Right cardiac atrium (tissue), 5 donors: ENCODE results near the gene APBB2. TPM values are rescaled to one million over a fixed set of nuclear protein-coding genes. Genes with fewer than 3 reads are reported as not detected.

Experiments
- ATAC-seq, 2 donors: fragments of 200-7000 bp; cut with Tn5 transposase; one replicate each; pipeline versions ENCODE4 v1.8.0 to v1.9.1; 2020; ENCODE audit warnings: moderate library complexity in 2 of 2, mild to moderate bottlenecking in 1 of 2
- DNase-seq, 3 donors: peaks; one replicate each; pipeline ENCODE4 v3.0.0-alpha.2; 2020
- H3K27ac ChIP-seq: one replicate; pipeline ENCODE4 v1.5.1; 2013; ENCODE audit warnings: mild to moderate bottlenecking, low read length, control low read depth, moderate library complexity
- H3K27me3 ChIP-seq: one replicate; pipeline ENCODE4 v1.6.1; 2013; ENCODE audit not compliant: control insufficient read depth, insufficient read depth
- H3K4me1 ChIP-seq: one replicate; pipeline ENCODE4 v1.6.1; 2013; ENCODE audit warnings: low read length; ENCODE audit not compliant: control insufficient read depth, insufficient read depth
- H3K4me3 ChIP-seq: one replicate; pipeline ENCODE4 v1.5.1; 2013; ENCODE audit warnings: low read length, control low read depth
- H3K9me3 ChIP-seq: one replicate; pipeline ENCODE4 v1.6.1; 2013; ENCODE audit warnings: low read length; ENCODE audit not compliant: control insufficient read depth
- WGBS: extraction: QIAGEN DNeasy Blood & Tissue Kit; methylation state at CpG from one replicate; pipeline ENCODE4 v1.1.7; 2013; 5-methylcytosine and 5-hydroxymethylcytosine counted together
- intact Hi-C, 4 donors: fragments of 100-400 bp; cut with DNase I; formaldehyde crosslinking; loops; one replicate each; pipeline versions ENCODE4 v1.11.0 to v1.14.0; 2022 to 2023
- polyA plus RNA-seq: library from polyadenylated mRNA; stranded (reverse); fragments of 200-250 nt; gene quantifications from one replicate; pipeline ENCODE4 v1.2.3, GENCODE V29; 2013
- total RNA-seq, 4 donors: library from RNA; stranded (reverse); fragmentation: NEBNext Ultra II Directional; extraction: Animal tissue kit (Norgen Biotek cat#: 25700); gene quantifications; one replicate each; pipeline ENCODE4 v1.2.1, GENCODE V29; 2021
- donor health status: healthy with polysubstance abuse.
- donor health status: DM: no; HTN: yes; CAD: no.
- donor health status: DM: no; HTN: no; CAD: no.
- donor health status: DM: no; HTN: yes; CAD: no; lungs with severe emphysema.
- donor health status: DM: yes; HTN: yes; CAD: no.

APBB2 gene
- total and polyA plus RNA-seq, 5 donors, result 12.7 to 46.2 (median 37.0) TPM

DNA sequence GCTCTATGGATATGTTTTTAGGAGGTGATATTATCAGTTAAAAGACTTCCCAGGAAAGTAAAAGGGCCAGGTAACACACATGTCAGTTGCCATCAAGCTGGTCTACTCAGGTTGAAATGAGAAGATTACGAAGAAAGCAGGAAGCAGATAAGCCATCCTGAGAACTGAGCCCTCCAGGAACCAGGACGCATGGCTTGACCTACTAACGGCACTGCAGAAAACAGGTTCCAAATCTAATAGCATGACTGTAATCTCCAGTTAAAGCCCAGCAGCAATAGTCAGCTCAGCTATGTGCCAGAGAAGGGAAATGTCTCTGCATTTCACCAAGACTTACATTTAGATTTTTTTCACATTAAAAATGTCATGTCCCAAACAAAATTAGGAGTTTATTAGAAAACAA lies 77.9 kb downstream of the APBB2 start:
- intact Hi-C loops, result no loop called here

DNA sequence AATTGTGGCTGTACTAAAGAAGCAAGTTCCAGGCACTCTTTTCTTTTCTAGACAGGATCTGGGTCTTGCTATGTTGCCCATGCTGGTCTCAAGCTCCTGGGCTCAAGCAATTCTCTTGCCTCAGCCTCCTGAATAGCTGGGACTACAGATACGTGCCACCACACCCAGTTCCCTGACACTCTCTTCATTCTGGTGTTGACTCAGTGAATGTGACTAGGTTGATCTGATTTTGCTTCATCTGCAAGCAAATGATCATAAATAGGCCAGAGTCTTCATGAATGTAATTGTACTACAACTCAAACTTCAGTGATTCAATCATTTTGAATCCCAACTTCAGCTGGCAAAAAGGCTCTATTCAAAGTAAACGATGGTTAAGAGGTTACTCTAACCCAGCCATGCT lies 78.5 kb downstream of the APBB2 start:
- 56% methylated on average over 2 of the region's 2 CpGs for WGBS
- intact Hi-C loops, result no loop called here
- H3K9me3 ChIP-seq, result no peaks in the 10 kb centered on the region
- H3K4me3 ChIP-seq, result no peak overlapping the region
- DNase-seq (no peak), ATAC-seq (peak in 1 of 2 donors; percentile 37)
- no peak overlapping the region for H3K27ac ChIP-seq
- H3K27me3 ChIP-seq, result no peaks in the 10 kb centered on the region
- peaks cover 9% of the 10 kb centered on the region for H3K4me1 ChIP-seq

More for the DNA sequence above, 77.9 kb downstream of the APBB2 start:
- no peak for DNase-seq
- ATAC-seq, result no peak
- Histone ChIP-seq H3K9me3 (no peaks in the 10 kb centered on the region), H3K27ac (no peak overlapping the region), H3K27me3 (no peaks in the 10 kb centered on the region), H3K4me1 (peaks cover 9% of the 10 kb centered on the region), H3K4me3 (no peak overlapping the region)
- WGBS, result 47% methylated on average over 3 of the region's 3 CpGs

DNA sequence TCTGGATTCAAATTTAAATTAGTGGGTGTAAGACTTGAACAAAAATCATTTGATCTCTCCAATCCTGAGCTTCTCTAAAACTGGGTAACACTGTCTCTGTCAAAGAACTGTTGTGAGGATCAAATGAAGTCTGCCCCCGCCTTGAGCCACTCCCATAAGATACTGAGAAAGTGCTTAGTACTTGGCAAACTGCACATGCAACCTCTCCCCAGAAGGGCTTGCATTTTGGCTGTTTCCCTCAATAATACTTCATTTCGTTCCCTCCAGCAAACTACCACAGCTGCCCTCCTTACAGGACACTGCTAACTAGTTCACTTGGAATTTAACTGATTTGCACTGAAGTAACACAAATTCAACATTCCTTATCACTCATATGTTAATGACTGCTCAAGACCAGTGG lies 79.8 kb downstream of the APBB2 start:
- intact Hi-C loops, result no loop called here
- H3K27ac ChIP-seq, result no peak overlapping the region
- WGBS, result 47% methylated on average over 2 of the region's 2 CpGs
- H3K27me3 ChIP-seq, result no peaks in the 10 kb centered on the region
- DNase-seq (peak in 1 of 3 donors; percentile 59), ATAC-seq (peak; percentile 69 to 84)
- peaks cover 14% of the 10 kb centered on the region for H3K4me1 ChIP-seq
- H3K4me3 ChIP-seq, result no peak overlapping the region
- no peaks in the 10 kb centered on the region for H3K9me3 ChIP-seq

DNA sequence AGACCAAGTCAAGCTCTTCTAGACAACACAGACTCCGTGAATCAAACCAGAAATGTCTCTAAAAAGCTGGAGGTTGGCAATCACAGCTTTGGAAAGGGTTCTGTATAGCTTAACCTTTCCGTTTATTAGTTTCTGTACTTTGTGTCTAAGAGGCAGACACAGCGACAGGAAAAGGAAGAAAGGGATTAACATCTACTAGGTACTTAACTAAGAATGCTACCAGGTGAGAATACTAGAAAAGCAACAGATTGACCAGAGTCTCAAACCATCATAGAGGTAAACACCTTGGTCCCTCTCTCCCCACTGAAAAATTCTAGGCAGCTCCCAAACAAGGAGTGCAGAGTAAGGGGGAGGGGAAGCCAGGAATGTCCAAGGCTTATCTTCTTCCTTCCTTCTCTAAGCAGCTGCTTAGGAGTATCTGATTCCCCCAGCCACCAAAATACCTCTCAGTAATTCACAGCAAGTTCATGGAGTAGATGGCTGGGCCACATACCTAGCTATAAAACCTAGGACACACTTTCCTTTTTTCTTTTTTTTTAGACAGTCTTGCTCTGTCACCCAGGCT lies 80.8 kb downstream of the APBB2 start:
- no peak overlapping the region for H3K27ac ChIP-seq
- H3K4me3 ChIP-seq, result no peak overlapping the region
- intact Hi-C loops, result no loop called here
- WGBS, result 61% methylated on average over 3 of the region's 3 CpGs
- no peaks in the 10 kb centered on the region for H3K9me3 ChIP-seq
- no peak for DNase-seq
- peak; percentile 57 to 69 for ATAC-seq
- H3K4me1 ChIP-seq, result peaks cover 19% of the 10 kb centered on the region
- H3K27me3 ChIP-seq, result no peaks in the 10 kb centered on the region

DNA sequence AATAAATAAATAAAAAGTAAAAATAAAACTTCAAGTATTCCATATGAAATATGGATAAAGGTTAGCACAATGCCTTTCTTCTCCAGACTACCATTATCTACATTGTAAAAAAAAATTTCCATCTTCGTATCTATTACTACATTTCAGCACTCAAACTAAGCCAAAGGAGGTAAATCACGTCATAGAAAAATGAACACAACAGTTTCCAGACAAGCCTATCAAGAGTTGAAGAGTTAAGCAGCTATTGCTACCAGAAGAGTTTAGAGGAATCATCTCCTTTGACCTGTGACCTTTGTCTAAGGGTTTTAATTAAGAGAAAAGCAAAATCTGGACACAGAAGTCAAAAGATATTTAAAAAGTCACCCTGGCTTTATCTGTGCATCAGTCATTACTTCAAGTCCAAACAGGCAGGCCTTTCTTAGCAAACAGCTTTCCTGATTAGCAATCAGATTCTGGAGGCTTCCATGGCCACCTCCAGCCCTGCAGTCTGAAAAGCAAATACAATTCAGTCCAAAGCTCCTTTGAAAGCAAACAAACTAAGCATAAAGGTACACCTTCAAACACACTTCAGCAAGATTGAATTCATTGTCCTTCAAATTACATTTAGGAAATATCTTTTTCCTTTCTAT lies 82.2 kb downstream of the APBB2 start:
- 76% methylated on average over 2 of the region's 2 CpGs for WGBS
- no peak overlapping the region for H3K4me3 ChIP-seq

DNA sequence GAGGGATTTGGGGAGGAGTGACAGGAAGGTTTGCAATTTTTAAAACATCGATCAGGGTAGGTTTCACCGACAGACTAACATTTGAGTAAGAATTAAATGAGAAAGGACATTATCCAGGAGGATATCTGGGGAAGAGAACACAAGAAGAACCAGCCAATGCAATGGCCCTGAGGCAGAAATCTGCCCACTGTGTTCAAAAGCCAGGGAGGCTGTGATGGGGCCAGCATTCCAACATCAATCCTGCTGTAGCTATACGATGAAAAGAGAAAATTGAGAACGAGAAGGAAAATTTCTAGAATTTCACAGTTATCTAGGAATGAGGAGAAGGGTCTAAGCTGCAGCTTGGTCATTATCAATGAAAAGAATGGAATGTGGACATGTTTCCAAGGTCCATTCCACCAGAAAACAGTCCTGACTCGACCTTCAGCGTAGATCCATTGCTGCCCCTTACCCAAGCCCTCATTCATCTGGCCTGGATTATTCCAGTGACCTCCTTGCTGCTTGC lies 84.4 kb downstream of the APBB2 start:
- DNase-seq, result no peak
- Histone ChIP-seq H3K9me3 (no peaks in the 10 kb centered on the region), H3K27me3 (no peaks in the 10 kb centered on the region), H3K27ac (no peak overlapping the region), H3K4me3 (no peak overlapping the region), H3K4me1 (peaks cover 17% of the 10 kb centered on the region)
- intact Hi-C loops, result no loop called here
- no peak for ATAC-seq
- WGBS, result 78% methylated on average over 6 of the region's 6 CpGs

More for the DNA sequence above, 82.2 kb downstream of the APBB2 start:
- DNase-seq, result no peak
- Histone ChIP-seq H3K27me3 (no peaks in the 10 kb centered on the region), H3K27ac (no peak overlapping the region), H3K9me3 (no peaks in the 10 kb centered on the region), H3K4me1 (peaks cover 19% of the 10 kb centered on the region)
- intact Hi-C loops, result no loop called here
- ATAC-seq, result no peak

DNA sequence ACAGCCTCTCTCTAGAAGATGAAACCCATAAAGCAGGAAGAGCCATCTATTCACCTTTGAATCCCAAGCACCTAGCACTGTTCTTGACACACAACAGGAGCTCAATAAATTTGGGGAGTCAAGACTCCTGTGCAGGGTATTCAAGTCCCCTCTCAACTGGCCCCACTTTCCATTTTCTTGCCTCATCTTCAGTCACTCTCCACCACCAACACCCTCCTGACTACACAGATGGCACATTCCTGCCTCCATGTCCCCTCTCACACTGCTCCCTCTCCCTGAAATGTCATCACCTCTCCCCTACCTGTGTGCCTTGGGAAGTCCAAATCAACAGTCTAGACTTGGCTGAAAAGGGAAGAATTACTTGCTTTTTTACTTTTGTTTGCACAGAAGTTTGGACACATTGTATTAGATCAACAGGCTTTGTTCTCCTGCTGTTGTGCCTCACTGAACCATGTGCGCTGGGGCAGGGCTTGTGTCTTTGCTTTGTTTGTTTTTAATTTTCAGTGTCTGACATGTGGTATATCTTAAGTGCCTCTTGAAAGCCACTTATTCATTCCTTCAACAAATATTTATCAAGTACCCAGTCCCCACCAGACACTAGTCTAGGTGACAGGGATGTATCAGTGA lies 85.1 kb downstream of the APBB2 start:
- 86% methylated on average over 1 of the region's 1 CpG for WGBS
- Histone ChIP-seq H3K27me3 (no peaks in the 10 kb centered on the region), H3K4me1 (peaks cover 15% of the 10 kb centered on the region), H3K9me3 (no peaks in the 10 kb centered on the region), H3K4me3 (no peak overlapping the region), H3K27ac (no peak overlapping the region)
- ATAC-seq (no peak), DNase-seq (no peak)
- intact Hi-C loops, result no loop called here

DNA sequence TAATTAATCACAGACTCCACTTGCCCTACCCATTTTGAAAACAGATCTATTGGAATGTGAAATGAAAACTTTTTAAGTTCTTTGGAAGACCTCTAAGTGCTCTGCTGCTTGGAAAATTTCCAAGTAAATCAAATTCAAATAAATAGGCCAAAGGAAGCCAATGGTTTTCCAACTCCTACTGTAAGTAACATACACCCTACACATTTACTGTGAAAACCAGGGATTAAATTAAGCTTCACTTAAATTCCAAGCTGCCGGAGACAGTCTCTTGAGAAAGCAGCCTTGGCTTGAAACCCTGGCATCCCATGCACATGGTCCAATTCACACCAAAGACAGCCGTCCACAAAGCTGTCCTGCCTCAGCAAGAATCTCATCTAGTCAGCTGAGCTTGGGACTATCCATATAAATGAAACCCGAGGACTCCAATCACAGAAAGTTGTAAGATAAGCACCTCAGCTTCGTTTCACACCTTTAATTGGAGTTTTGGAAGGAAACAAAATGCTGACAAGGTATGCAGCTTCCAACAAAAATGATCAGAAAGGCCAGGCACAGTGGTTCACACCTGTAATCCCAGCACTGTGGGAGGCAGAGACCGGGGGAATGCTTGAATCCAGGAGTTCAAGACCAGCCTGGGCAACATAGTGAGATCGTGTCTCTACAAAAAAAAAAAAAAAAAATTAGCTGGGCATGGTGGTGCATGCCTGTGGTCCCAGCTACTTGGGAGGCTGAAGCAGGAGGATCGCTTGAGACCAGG lies 88.6 kb downstream of the APBB2 start:
- H3K27ac ChIP-seq, result no peak overlapping the region
- WGBS, result 72% methylated on average over 7 of the region's 7 CpGs
- H3K27me3 ChIP-seq, result no peaks in the 10 kb centered on the region
- intact Hi-C loops, result no loop called here
- no peak overlapping the region for H3K4me3 ChIP-seq
- H3K9me3 ChIP-seq, result no peaks in the 10 kb centered on the region
- ATAC-seq (no peak), DNase-seq (no peak)
- H3K4me1 ChIP-seq, result peaks cover 13% of the 10 kb centered on the region

DNA sequence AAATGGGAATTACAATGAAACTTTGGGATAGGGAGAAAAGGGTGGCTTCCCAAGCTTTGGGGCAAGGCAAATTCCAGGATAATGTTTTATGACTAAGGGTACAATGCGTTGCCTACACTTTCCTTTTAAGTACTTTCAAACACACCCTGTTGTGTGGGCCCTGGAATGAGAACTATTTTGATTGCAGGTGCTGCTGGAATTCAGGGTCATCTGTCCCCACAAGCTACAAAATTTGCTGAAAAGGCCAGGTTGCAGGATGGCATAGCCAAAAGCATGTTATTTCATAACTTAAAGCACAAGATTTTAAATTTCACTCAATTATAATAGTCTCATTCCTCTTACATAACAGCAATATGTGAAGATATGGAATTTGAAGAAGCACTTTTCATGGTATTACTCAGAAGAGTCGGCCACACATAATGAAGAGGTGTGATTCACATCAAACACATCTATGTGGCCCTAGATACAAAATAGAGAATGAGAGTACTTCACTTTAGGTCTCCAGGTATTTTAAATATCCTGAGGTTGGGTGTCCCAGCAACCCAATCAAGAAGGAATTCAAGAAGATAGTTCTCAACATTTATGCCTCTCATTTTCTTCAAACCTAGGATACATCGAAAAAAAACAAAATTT lies 89.3 kb downstream of the APBB2 start:
- Histone ChIP-seq H3K27ac (no peak overlapping the region), H3K4me1 (peaks cover 8% of the 10 kb centered on the region), H3K9me3 (no peaks in the 10 kb centered on the region), H3K4me3 (no peak overlapping the region), H3K27me3 (no peaks in the 10 kb centered on the region)
- DNase-seq (no peak), ATAC-seq (no peak)
- intact Hi-C loops, result no loop called here
- WGBS, result 90% methylated on average over 3 of the region's 3 CpGs

DNA sequence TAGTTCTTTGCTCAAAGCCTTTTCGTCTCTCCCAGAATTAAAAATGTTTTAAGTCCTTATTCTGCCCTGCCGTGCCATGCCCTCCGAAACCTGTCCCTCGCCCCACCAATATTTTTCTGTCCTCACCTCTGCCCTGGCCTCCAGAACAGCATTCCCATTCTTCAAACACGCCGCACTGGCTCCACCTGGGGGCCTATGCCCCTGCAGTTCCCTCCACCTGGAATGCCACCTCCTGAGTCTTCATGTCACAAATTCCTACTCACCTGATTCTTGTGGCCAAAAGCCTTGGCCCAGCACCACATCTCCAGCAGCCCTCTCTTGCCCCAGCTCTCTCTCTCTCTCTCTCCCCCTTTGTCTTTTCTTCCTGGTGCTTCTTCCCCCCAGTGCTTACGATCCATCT lies 91.6 kb downstream of the APBB2 start:
- no peaks in the 10 kb centered on the region for H3K9me3 ChIP-seq
- no peaks in the 10 kb centered on the region for H3K27me3 ChIP-seq
- no peak overlapping the region for H3K27ac ChIP-seq
- peaks cover 3% of the 10 kb centered on the region for H3K4me1 ChIP-seq
- no peak overlapping the region for H3K4me3 ChIP-seq
- intact Hi-C loops, result no loop called here
- ATAC-seq (no peak), DNase-seq (no peak)
- WGBS, result 96% methylated on average over 7 of the region's 7 CpGs

DNA sequence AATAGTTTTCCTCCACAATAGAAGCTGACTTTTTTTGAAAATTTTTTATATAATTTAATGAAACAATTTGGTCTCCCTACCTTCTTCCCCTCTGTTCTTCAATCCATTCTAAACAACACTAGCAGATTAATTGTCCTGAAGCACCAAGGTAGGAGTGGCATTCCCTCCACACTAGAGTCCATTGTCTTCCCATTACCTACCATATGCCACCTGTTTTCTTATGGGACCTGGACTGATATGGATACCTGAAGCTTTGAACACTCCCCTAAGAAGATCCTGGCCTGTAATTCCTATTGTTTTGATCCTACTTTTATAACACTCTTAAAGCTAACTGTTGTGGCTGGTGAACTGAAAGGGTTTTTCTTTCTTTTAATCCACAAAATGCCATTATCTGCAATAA lies 92.0 kb downstream of the APBB2 start:
- intact Hi-C loops, result no loop called here
- Histone ChIP-seq H3K4me1 (peaks cover 3% of the 10 kb centered on the region), H3K27ac (no peak overlapping the region), H3K4me3 (no peak overlapping the region), H3K27me3 (no peaks in the 10 kb centered on the region), H3K9me3 (no peaks in the 10 kb centered on the region)
- DNase-seq (no peak), ATAC-seq (no peak)
